Lower leg skin (tissue), 4 donors: ENCODE results near the gene TPMT. TPM values are rescaled to one million over a fixed set of nuclear protein-coding genes. Genes with fewer than 3 reads are reported as not detected.
A peak's percentile ranks its signal among the peaks of the same experiment; 100 is the strongest.

ENCODE experiments used
- DNase-seq, 2 donors: peaks; one replicate each; pipeline ENCODE4 v3.0.0-alpha.2; 2019; ENCODE audit warnings: low spot score in 2 of 2
- H3K4me3 ChIP-seq: fragments of 200-600 bp; sonication (generic); 2 replicates; pipeline ENCODE4 v1.5.1; 2017; ENCODE audit warnings: mild to moderate bottlenecking, low read depth; ENCODE audit not compliant: poor library complexity, severe bottlenecking
- CTCF ChIP-seq, 3 donors: fragments of 450-650 bp; IDR thresholded peaks; one replicate each; pipeline ENCODE4 v1.5.1; 2016; ENCODE audit warnings: antibody characterized with exemption in 3 of 3, mild to moderate bottlenecking in 3 of 3, moderate library complexity in 2 of 3
- POLR2A ChIP-seq, 2 donors: fragments of 450-650 bp; IDR thresholded peaks; one replicate each; pipeline ENCODE4 v1.6.1; 2016 to 2017; ENCODE audit warnings: antibody characterized with exemption in 2 of 2, mild to moderate bottlenecking in 1 of 2, moderate library complexity in 1 of 2
- WGBS, 2 donors: methylation state at CpG; one replicate each; pipeline ENCODE4 v1.1.5; 2018; 5-methylcytosine and 5-hydroxymethylcytosine counted together
- intact Hi-C: fragments of 100-400 bp; cut with DNase I; formaldehyde crosslinking; loops from one replicate; pipeline ENCODE4 v1.15.0; 2023; ENCODE audit warnings: low total_unique reads
- total RNA-seq, 4 donors: library from RNA; depleted of rRNA; stranded (reverse); fragments of >200 nt; gene quantifications; one replicate each; pipeline ENCODE4 v1.1.0, GENCODE V29; 2016

Gene TPMT
- total RNA-seq, 4 donors from 2014 or later = 6.1 to 10.8 (median 8.8) TPM

DNA sequence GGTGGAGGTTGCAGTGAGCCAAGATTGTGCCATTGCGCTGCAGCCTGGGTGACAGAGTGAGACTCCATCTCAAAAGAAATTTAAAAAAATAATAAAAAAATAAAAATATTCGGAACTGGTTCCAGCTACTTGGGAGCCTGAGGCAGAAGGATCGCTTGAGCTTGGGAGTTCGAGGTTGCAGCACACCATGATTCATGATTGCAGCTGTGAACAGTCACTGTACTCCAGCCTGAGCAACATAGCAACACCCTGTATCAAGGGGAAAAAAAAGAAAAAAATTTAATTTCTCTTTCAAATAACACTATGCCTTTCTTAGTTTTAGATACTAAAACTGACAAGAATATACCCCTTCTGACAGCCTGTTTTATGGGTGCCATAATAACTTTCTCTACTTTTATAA, 10.9 kb upstream of the TPMT start:
- no peak for DNase-seq
- no peak overlapping the region for H3K4me3 ChIP-seq
- TF ChIP-seq POLR2A (IDR thresholded peaks at IDR 0.05) = no peak
- no peak for TF ChIP-seq CTCF (IDR thresholded peaks at IDR 0.05)
- 81 to 85% methylated on average over 4 of the region's 4 CpGs for WGBS, 2 donors
- intact Hi-C loops = no loop called here

DNA sequence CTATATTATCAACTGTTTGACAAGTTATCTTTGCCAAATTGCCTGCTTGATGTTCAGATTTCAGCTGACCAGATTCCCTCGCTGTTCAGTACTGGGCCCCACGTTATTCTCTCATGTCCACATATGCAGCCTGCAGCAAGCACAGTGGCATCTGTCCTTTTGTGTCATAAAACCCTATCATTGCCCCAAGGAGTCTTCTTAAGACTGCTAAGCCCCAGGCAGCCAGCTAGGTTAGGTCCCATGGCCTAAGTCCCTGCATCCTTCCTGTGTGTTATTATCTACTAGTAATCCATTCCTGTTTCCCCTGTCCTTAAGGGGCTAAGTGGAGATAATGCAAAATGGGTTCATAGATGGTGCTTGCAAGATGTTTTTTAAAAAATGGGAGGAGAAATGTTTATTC, 7.5 kb upstream of the TPMT start:
- no peak for DNase-seq
- H3K4me3 ChIP-seq = no peak overlapping the region
- WGBS, 2 donors = 84 to 89% methylated on average over 2 of the region's 2 CpGs
- TF ChIP-seq CTCF (IDR thresholded peaks at IDR 0.05) (no peak), POLR2A (IDR thresholded peaks at IDR 0.05) (no peak)
- intact Hi-C loops = no loop called here

- 71 to 80% methylated on average over 2 of the region's 2 CpGs for WGBS, 2 donors
- no peak for DNase-seq
- intact Hi-C loops = no loop called here
These were observed 6.6 kb upstream of the TPMT start for GRCh38 chr6:18161431-18161830.

GRCh38 chr6:18160911-18161310, 6.0 kb upstream of the TPMT start:
- no peak for TF ChIP-seq CTCF (IDR thresholded peaks at IDR 0.05)
- no peak for TF ChIP-seq POLR2A (IDR thresholded peaks at IDR 0.05)
- WGBS, 2 donors = 50 to 61% methylated on average over 1 of the region's 1 CpG
- intact Hi-C loops = no loop called here
- no peak for DNase-seq
- H3K4me3 ChIP-seq = no peak overlapping the region

More at GRCh38 chr6:18161431-18161830, 6.6 kb upstream of the TPMT start:
- no peak for TF ChIP-seq CTCF (IDR thresholded peaks at IDR 0.05)
- no peak for TF ChIP-seq POLR2A (IDR thresholded peaks at IDR 0.05)
- H3K4me3 ChIP-seq = no peak overlapping the region

DNA sequence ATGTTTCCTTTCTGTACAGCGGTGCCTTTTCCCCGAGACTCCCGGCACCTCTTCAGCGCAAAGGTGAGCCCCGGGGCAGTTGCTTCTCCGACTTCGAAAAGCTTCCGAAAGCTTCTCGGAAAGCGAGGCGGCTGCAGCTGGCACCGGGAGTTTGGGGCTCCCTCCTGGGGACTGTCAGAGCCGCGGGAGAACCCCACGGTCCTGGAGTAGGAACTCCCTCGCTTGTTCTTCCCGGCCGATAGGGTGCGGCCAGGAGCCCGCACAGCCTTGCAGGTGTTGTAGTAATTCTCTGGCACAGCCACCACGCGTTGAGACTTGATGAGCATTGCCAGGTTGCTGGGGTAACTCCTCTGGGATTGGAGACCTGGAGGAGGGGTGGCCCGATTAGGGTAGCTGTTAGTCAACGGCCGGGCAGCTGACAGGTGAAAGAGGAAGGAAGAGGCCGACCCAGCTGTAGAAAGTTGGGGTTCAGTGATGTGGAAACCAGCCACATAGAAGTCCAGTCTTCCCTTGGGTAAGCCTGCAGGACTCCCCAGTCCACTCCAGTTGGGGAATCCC, 1.1 kb upstream of the TPMT start:
- DNase-seq = peak; percentile 71 to 90
- H3K4me3 ChIP-seq = peak overlapping the region; percentile 97
- TF ChIP-seq POLR2A (IDR thresholded peaks at IDR 0.05) = no peak
- TF ChIP-seq CTCF (IDR thresholded peaks at IDR 0.05) = no peak
- intact Hi-C loops = no loop called here
- WGBS, 2 donors = 2 to 6% methylated on average over 17 to 25 of the region's 26 CpGs
